Activated gamma-delta T cell treated with anti-CD3 and anti-CD28 coated beads, Interleukin-2, amount 50 U/mL, for 16 hours (primary cell): Measurements from ENCODE around the gene AKR1D1.
"Not testable (repeated sequence)": the region's sequence is repeated elsewhere in the genome, so short reads cannot be mapped to it uniquely, and the experiment has no call there.

Experiments used
- DNase-seq: peaks from one replicate; pipeline ENCODE4 v3.0.0-alpha.2; 2020; ENCODE audit warnings: low read depth

Gene AKR1D1, protein sequence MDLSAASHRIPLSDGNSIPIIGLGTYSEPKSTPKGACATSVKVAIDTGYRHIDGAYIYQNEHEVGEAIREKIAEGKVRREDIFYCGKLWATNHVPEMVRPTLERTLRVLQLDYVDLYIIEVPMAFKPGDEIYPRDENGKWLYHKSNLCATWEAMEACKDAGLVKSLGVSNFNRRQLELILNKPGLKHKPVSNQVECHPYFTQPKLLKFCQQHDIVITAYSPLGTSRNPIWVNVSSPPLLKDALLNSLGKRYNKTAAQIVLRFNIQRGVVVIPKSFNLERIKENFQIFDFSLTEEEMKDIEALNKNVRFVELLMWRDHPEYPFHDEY

DNA sequence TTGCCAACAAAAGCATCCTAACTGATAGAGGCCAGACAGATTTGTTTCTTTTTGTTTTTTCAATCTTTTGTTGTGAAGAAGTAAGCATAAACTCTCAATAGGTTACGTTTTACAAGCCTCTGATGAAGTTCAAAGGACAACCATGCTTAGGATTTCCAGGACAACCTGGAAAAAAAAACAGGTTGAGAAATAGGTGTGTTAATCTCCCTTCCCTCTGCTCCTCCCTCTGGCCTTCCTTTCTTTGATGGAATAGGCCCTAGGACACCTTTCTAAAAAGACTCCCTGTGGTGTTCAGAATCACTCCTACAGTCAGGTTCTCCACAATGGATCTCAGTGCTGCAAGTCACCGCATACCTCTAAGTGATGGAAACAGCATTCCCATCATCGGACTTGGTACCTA lies at the start of gene AKR1D1:
TSS of gene AKR1D1 (plus strand) at position 264 of the 400 bp plus-strand sequence. CDS start at position 324, 60 bp downstream.
- no peak for DNase-seq

DNA sequence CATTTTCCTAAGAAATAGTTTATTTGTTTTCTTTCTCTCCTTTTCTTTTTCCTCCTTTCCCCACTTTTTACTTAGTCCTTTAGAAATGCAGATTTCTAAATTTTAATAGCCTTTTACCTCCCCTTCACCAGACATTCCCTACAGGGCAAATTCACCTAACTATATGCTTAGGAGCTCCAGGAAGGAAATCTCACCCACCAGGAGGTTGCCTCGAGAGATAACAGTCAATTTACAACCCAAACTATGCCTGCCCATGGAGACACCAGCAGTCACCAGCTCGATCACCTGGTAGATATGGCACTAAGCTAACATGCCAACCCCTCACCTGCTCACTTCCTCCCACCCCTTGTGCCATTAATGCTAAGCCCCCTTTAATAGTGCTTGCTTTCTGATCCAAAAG lies 49.2 kb upstream of the AKR1D1 start:
- no peak for DNase-seq

DNA sequence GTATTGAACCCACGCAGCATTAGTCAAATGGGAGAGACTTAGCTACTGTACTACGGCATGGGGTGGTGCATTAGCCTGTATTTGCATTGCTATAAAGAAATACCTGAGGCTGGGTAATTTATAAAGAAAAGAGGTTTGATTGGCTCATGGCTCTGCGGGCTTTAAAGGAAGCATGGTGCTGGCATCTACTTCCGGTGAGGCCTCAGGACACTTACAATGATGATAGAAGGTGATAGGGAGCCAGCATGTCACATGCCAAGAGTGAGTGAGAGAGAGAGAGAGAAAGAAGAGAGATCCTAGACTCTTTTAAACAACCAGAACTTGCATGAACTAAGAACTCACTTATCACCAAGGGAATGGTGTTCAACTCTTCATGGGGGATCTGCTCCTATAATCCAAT lies 47.1 kb upstream of the AKR1D1 start:
- no peak for DNase-seq

DNA sequence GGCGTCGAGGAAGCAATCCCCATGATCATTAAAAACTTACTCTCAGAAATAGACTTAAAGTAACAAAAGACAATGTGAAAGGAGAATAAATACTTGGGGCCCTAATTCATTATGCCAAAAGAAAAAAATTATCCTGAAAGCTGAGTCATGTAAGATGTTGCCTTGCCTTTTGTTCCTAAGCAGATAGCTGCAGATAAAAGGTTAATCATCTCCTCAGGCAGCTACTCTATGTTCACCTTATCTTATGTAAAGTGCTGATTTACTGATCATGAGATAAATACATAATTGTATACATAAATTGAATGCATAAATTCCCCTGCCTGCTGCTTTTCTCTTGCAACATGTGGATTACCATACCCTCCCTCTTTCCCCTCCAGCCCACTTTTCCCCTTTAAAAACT lies 46.3 kb upstream of the AKR1D1 start:
- DNase-seq: no peak

DNA sequence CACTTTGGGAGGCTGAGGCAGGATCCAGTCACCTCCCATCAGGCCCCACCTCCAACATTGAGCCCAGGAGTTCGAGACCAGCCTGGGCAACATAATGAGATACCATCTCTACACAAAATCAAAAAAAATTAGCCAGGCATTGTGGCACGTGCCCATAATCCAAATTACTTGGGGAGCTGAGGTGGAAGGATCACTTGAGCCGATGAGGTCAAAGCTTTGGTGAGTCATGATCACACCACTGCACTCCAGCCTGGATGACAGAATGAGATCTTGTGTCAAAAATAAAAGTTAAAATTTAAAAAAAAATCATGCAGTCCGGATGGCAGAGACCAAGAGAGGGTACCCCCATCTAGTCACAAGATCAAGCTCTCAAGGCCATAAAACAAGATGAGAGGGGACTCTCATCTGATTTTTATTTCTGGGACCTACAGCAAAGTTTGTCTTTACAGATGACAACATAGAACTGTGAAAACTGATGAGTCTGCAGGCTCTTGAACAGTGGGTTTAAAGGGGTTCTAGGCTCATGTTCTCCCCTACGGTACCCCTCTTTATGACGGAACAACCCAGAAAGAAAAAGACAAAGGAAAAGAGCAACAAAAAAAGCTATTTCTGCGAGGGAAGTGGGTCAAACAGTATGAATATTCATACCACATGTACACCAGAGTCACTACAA lies 45.4 kb upstream of the AKR1D1 start:
- no peak for DNase-seq

DNA sequence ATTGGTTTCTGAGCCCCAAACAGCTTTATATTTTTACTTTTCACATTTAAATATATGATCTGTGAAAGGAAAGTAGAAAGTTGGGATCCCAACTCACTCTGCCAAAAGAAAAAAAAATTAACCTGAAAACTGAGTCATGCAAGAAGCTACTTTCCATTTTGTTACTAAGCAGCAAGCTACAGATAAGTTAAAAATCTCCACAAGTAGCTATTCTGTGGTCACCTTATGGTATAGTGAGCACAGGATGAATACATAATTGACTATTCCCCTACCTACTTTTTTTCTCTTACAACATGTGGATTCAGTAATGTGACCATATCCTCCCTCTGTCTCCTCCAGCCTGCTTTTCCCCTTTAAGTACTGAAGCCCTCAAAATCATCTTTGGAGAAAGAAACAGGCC lies 44.1 kb upstream of the AKR1D1 start:
- no peak for DNase-seq

DNA sequence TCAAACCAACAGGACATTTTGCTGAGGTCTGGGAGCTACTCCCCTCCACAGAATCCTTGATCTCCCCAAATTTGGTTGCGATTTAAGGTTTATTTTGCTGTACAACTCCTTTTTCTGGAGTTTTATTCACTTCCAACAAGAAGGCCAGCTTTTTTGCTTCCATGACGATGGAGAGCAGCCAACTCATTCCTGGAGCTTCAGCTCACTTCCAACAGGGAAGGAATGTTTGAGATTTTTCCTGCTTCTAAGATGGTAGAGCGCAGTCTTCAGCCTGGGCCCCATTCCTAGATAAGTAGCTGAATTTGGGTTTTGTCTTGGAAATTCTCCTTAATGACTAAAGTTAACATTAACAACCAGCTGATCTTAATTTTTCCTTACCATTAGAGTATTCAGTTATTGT lies 43.5 kb upstream of the AKR1D1 start:
- no peak for DNase-seq

DNA sequence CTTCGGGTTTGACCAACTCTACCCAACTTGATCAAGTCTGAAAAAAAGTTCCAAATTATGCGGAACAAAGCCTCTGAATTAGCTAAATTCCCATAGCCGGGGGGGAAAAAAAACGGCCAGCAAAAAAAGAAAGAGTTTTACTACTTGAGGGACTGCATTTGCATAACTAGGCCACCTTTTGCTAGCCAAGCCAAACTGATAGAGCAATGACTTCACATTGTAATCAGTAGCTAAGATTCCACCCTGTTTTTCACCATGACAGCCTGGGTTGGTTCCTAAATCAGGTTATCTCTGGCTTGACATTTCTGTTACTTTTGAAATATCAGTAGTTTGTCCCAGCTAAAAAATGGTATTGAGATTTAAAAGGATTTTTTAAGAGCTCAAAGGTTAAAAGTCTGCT lies 43.0 kb upstream of the AKR1D1 start:
- DNase-seq: no peak

DNA sequence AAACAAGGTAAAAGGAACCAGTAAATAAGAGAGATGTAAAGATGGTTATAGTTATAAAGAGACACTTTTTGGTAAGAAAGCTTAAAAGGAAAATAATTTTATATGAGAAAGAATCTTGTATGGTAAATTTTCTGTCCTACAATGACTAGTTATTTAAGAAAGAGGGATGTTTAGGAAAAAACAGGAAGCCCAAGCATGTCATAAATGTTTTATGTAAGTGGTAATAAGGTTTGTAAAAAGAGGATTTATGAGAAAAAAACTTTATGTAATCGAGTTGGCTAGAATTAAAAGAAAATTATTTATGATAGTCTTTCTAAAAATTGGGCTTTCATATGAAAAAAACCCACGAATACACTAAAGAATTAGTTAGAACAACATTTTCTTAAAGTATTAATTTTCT lies 40.1 kb upstream of the AKR1D1 start:
- DNase-seq: no peak

DNA sequence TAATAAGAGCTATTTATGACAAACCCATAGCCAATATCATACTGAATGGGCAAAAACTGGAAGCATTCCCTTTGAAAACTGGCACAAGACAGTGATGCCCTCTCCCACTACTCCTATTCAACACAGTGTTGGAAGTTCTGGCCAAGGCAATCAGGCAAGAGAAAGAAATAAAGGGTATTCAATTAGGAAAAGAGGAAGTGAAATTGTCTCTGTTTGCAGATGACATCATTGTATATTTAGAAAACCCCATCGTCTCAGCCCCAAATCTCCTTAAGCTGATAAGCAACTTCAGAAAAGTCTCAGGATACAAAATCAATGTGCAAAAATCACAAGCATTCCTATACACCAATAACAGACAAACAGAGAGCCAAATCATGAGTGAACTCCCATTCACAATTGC lies 36.2 kb upstream of the AKR1D1 start:
- DNase-seq: not testable (repeated sequence)

DNA sequence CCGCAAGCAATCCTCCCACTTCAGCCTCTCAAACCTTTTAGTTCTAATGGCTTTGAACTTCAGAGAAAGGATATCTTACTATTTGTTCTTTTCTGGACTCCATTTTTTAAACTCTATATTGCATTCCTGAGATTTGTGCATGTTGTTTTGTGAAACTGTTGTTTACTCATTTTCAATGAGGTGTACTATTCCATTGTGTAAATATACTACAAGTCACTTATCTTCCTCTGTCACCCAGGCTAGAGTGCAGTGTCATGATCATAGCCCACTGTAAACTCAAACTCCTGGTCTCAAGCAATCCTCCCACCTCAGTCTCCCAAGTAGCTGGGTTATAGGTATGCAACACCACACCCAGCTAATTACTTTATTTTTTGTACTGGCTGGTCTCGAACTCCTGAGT lies 31.4 kb upstream of the AKR1D1 start:
- no peak for DNase-seq

DNA sequence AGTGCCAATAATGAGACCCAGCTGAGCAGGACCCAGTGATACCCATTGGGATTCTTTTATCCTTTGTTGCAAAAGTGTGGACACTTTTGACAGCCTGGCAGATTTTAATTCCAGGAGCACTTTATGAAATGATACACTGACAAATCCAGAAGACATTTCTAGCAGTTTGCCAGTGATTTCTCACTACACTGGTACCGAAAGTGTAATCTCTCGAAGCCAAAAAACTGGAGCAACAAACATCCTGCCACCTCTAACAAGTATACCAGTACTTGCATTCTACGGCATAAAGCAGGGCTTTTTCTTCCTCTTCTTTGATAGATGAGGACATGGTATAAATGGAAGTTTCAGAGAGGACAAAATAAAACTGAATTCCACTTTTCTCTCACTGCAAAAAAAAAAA lies 28.4 kb upstream of the AKR1D1 start:
- DNase-seq: no peak

DNA sequence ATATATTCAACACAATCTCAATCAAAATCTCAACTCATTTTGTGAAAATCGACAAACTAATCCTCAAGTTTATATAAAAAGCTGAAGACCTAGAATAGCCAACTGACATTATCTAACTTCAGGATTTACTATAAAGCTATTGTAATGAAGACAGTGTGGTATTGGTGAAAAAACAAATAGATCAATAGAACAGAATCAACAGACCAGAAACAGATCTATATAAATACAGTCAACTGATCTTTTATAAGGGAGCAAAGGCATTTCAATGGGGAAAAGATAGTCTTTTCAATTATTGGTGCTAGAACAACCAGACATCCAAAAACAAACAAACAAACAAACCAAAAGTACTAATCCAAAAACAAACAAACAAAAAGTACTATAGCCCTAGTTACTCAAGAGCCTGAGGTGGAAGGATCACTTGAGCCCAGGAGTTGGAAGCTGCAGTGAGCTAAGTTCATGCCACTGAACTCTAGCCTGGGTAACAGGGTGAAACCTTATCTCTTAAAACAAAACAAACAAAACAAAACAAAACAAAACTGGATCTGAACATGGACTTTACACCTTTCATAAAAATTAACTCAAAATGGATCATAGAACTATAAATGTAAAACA lies 26.6 kb upstream of the AKR1D1 start:
- DNase-seq: no peak

DNA sequence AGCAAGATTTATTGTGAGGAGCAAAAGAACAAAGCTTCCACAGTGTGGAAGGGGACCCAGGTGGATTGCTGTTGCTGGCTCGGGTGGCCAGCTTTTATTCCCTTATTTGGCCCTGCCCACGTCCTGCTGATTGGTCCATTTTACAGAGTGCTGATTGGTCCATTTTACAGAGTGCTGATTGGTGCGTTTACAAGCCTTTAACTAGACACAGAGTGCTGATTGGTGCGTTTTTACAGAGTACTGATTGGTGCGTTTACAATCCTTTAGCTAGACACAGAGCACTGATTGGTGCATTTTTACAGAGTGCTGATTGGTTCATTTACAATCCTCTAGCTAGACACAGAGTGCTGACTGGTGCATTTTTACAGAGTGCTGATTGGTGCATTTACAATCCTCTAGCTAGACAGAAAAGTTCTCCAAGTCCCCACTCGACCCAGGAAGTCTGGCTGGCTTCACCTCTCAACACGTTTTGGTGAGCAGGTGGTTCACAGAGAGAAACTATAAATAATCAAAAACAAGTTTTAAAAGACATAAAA lies 24.5 kb upstream of the AKR1D1 start:
- DNase-seq: not testable (repeated sequence)

DNA sequence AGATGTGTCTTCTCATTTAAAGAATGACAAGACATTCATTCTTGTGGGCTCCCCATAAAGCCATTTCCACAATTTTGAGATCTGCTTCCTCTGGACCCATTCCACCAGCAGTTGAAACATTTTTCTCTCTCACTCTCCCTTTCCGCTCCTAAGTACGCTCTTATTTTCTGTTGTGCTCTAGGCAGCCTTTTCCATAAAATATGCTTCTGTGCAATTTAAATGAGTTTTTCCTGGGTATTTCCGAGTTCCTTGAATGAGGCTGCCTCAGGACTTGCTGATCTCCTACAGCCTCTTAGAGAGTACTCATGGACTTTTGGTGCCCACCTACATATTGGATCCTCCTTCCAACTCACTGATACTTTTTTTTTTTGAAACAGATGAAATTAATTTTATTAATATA lies 23.6 kb upstream of the AKR1D1 start:
- DNase-seq: no peak

DNA sequence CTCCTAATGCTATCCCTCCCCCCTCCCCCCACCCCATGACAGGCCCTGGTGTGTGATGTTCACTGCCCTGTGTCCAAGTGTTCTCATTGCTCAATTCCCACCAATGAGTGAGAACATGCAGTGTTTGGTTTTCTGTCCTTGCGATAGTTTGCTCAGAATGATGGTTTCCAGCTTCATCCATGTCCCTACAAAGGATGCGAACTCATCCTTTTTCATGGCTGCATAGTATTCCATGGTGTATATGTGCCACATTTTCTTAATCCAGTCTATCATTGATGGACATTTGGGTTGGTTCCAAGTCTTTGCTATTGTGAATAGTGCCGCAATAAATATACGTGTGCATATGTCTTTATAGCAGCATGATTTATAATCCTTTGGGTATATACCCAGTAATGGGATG lies 20.6 kb upstream of the AKR1D1 start:
- DNase-seq: not testable (repeated sequence)

DNA sequence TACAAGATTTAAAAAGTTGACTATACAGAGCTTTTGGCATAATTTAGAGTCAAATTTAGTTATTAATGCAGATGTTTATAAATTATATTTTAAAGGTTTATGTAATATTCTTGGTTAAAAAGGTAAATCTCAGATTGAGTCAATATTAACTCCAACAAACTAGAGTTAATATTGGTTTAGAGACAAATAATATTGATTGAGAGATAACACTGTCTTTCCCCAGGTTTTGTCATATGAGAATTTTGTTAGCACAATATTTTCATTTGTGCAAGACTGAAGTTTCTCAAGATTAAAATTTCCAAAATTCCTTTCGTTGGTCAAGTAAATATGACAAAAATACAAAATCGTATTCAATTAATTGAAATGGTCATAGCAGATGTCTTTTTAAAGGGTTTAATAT lies 12.9 kb upstream of the AKR1D1 start:
- DNase-seq: no peak

DNA sequence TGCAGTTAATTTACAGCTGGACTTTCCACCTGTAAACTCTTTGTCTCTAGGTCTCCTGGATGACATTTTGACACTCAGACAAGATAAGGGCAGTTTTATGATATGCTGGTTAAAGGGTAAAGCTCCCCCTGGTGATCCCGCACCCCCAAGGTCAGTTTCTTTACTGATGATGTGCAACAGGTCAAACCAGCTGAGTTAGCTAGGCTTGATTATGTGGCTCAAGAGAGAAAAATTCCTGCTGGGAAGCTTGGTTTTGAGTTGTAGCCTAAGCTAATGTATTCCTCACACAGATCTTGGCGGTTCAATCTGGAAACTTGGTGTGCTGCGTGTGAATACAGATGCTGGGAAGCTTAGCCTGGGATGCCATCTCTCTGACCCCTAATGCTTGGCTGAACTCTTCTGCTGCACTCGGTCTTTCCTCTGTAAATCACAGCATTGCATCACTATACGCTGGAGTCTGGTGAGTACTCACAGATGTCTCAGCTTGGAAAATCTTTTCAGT lies 11.4 kb upstream of the AKR1D1 start:
- no peak for DNase-seq

DNA sequence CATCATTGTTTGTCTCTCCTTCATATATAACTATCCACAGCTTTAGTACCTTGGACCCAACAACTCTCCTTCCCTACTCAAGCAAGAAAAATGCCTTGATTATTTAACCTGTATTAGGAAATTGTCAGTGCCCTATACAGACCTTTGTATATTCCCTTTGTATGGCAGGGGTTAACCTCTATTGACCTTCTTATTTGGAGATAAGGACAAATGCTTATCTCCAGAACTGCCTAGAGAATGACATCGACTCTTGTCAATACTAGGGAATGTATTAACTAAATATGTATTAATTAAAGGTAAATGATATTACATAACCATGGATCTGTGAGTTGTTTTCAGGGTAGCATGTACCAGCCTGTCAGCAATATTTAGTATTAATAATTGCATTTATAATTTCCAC lies 10.4 kb upstream of the AKR1D1 start:
- no peak for DNase-seq

DNA sequence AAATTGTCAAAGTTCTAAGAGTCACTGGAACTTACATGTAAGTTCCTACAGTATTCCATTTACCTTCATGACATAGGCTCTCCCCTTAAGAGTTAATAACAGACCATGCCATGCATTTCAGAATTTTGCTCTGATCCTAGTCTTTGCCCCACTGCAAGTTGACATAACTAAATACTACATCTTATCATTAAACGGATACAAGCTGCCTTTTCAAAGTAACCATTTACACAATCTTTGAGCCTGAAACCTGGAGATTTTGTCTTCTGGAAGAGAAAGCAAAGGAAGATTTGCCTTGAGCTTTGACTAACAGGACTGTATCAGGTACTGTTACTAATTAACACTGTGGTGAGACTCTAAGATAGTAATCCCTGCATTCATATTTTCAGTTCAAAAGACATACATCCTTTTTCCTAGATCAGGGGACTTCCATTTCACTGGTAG lies 9.3 kb upstream of the AKR1D1 start:
- no peak for DNase-seq

DNA sequence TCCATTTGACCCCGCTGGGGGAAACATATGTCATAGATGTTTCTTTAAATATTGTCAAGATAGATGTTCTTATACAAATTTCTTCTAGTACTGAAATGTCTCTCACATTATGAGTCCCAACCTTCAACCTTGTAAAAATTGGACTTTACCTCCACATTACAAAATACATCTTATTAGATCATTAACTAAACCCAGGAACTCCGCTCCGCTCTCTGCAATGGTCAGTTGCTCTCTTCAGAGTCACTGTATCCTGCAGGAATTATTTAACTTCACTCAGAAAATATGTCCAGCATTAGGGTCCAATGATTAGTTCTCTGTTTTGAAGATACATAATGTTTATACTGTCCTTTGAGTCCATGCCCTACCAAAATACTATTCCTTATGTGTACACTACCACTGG lies 8.5 kb upstream of the AKR1D1 start:
- no peak for DNase-seq

DNA sequence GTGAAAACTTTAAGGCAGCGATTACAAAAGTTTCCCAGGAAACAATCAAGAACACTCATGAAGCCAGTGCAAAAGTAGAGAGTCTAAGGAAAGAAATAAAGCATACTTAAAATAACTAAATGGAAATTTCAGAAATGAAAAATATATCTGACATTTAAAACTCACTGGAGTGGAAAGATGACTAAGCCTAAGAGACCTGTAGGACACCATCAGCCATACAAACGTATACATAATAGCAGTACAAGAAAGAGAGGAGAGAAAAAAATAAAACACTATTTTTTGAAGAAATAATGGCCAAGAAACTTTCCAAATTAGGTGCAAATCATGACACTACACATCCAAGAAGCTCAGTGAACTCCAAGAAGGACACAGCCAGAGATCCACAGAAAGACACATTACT lies 5.4 kb upstream of the AKR1D1 start:
- DNase-seq: no peak

DNA sequence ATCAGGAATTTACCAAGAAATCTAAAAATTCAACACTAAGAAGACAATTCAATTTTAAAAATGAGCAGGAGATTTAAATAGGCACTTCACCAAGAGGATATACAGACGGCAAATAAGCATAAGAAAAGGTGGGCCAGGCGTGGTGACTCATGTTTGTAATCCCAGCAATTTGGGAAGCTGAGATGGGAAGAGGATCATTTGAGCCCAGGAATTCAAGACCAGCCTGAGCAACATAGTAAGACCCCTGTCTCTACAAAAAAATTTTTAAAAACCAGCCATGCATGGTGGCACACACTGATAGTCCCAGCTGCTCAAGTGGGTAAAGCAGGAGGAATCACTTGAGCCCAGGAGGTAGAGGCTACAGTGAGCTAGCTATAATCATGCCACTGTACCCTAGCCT lies 3.5 kb upstream of the AKR1D1 start:
- DNase-seq: no peak
